ENCODE results near the gene INPP4A.

The INPP4A gene

DNA sequence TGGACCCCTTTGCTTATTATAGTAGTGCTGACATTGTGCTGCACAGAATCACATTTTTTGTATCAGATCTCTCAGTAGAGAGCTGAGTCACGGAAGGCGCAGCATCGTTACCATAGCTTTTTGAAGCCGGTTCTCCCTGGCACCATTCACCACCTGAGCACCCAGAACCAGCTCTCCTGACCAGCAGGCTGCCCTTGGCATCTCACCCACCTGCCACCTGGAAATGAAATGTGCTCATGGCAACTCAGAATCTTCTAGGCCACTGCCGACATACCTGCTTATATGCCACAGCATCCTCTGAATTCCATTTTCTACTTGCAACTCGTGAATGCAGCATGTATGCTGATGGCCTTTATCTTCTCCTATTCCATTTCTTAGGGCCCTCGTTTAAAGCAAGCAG is 100.9 kb downstream of the INPP4A start:
- Histone ChIP-seq H3K36me3 (ENCODE audit: control insufficient read depth in 5 of 5, insufficient read depth in 5 of 5, low read length in 5 of 5) (peaks cover 3 to 86% (median 67%) of the 10 kb centered on the region in 5 donors), H3K4me3 (ENCODE audit: low read depth in 1 of 5, low read length in 5 of 5) (no peak overlapping the region), H3K4me1 (ENCODE audit: control insufficient read depth in 5 of 5, insufficient read depth in 5 of 5, low read length in 5 of 5) (peaks cover 0 to 5% (median 0%) of the 10 kb centered on the region in 5 donors), H3K9ac (ENCODE audit: low read length in 5 of 5) (no peak overlapping the region), H3K27ac (ENCODE audit: low read depth, low read length) (no peak overlapping the region), H3K27me3 (ENCODE audit: control insufficient read depth in 5 of 5, insufficient read depth in 4 of 5, low read length in 5 of 5) (no peaks in the 10 kb centered on the region), H3K9me3 (ENCODE audit: control insufficient read depth in 5 of 5, low read length in 5 of 5) (no peaks in the 10 kb centered on the region)

DNA sequence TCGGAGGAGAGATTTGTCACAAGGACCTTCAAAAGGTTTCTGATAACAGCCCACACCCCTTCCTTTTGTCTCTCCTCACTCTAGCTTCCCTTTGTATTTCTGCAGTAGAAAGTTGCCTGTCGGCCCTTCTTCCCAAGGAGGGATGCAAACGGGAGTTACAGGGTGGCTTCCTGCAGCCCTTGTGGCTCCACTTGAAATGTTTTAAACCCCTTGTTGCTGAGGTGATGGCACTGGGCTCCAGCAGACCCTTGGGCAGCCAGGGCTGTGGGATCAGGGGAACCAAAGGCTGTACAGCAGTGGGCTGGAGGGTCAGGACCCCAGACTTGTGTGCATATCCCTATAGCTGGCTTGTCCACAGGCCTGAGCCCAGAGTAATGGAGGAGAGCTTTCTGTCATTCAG is 101.5 kb downstream of the INPP4A start:
- Histone ChIP-seq H3K4me3 (ENCODE audit: low read depth in 1 of 5, low read length in 5 of 5) (no peak overlapping the region), H3K36me3 (ENCODE audit: control insufficient read depth in 5 of 5, insufficient read depth in 5 of 5, low read length in 5 of 5) (peaks cover 3 to 88% (median 66%) of the 10 kb centered on the region in 5 donors), H3K4me1 (ENCODE audit: control insufficient read depth in 5 of 5, insufficient read depth in 5 of 5, low read length in 5 of 5) (peaks cover 0 to 5% (median 0%) of the 10 kb centered on the region in 5 donors), H3K27me3 (ENCODE audit: control insufficient read depth in 5 of 5, insufficient read depth in 4 of 5, low read length in 5 of 5) (no peaks in the 10 kb centered on the region), H3K27ac (ENCODE audit: low read depth, low read length) (no peak overlapping the region), H3K9ac (ENCODE audit: low read length in 5 of 5) (no peak overlapping the region), H3K9me3 (ENCODE audit: control insufficient read depth in 5 of 5, low read length in 5 of 5) (no peaks in the 10 kb centered on the region)

DNA sequence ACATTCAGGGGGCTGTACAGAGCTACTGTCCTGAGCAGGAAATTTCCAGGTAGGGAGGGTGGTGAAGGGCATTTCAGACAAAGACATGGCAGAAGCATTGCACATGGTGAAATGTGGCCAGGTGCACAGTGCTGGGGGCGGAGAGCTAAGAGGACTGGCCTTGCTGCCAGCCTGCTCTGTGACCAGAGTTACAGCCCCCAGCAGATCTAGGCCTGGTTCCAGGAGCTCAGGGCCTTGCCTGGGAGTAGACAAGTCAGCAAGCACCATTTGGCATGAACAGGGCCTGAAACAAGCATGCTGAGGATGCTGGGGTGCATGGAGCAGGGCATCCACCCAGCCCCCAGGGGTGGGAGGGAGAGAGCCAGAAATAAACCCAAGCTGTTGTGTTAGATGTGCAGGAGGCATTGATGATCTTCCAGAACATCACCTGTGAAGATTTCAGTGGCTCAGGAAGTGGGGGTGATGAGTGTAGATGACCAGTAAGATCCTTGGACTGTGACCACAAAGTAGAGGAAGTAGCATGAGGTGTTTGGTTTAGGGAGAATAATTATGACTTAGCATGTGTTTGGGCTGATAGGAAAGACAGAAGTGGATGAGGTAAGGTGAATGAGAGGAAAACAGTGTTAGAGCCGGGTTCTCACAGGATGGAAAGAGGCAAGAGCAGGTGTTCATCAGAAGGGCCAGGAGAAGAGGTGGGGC is 102.6 kb downstream of the INPP4A start:
- H3K9me3 ChIP-seq (ENCODE audit: control insufficient read depth in 5 of 5, low read length in 5 of 5): no peaks in the 10 kb centered on the region
- no peak overlapping the region for H3K9ac ChIP-seq (ENCODE audit: low read length in 5 of 5)
- H3K4me1 ChIP-seq (ENCODE audit: control insufficient read depth in 5 of 5, insufficient read depth in 5 of 5, low read length in 5 of 5): no peaks in the 10 kb centered on the region
- H3K27me3 ChIP-seq (ENCODE audit: control insufficient read depth in 5 of 5, insufficient read depth in 4 of 5, low read length in 5 of 5): no peaks in the 10 kb centered on the region
- no peak overlapping the region for H3K27ac ChIP-seq (ENCODE audit: low read depth, low read length)
- H3K4me3 ChIP-seq (ENCODE audit: low read depth in 1 of 5, low read length in 5 of 5): no peak overlapping the region
- peaks cover 4 to 91% (median 68%) of the 10 kb centered on the region in 5 donors for H3K36me3 ChIP-seq (ENCODE audit: control insufficient read depth in 5 of 5, insufficient read depth in 5 of 5, low read length in 5 of 5)

DNA sequence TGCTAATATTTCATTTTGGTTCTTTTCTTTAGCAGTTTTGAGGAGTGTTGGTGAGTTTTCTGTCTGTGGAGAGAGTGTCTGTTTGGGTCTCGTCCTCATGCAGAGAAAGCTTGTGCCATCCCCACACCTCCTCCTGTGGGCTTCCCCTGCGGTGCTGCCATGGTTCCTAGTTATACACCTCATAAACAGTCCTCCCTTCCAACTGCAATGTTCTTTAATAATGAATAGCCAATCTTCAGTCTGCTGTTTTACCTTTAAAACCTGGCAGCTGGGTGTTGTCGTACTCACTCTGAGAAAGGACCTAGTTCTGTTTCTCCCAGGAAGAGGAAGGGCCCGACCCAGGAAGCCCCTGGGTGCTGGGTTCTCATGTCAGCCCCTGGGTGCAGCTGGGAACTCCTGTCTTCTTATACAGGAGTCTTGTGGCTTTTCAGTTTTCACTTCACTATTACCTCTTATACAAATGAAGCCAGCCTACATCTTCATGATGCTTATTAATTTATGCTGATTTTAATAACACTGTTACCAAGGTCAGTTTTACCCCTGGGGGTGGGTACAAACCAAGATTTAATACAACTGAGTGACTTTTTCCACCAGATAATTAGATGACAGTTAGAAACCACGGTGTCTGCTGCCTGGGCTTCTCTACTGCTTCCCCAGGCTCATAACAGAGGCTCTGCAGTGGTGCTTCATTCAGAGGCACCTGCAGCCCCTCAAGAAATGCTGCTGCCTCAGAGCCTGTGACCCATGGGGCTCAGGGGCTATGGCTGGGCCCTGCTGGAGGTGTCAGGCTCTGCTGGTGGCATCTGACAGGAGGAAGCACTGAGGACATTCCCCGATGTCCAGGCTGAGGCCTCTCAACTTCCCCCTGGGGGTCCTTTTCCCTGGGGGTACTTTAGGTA is 104.5 kb downstream of the INPP4A start:
- H3K27ac ChIP-seq (ENCODE audit: low read depth, low read length): no peak overlapping the region
- H3K4me1 ChIP-seq (ENCODE audit: control insufficient read depth in 5 of 5, insufficient read depth in 5 of 5, low read length in 5 of 5): peaks cover 0 to under 1% (median 0%) of the 10 kb centered on the region in 5 donors
- H3K9ac ChIP-seq (ENCODE audit: low read length in 5 of 5): no peak overlapping the region
- H3K36me3 ChIP-seq (ENCODE audit: control insufficient read depth in 5 of 5, insufficient read depth in 5 of 5, low read length in 5 of 5): peaks cover 13 to 97% (median 76%) of the 10 kb centered on the region in 5 donors
- no peaks in the 10 kb centered on the region for H3K27me3 ChIP-seq (ENCODE audit: control insufficient read depth in 5 of 5, insufficient read depth in 4 of 5, low read length in 5 of 5)
- no peak overlapping the region for H3K4me3 ChIP-seq (ENCODE audit: low read depth in 1 of 5, low read length in 5 of 5)
- no peaks in the 10 kb centered on the region for H3K9me3 ChIP-seq (ENCODE audit: control insufficient read depth in 5 of 5, low read length in 5 of 5)

DNA sequence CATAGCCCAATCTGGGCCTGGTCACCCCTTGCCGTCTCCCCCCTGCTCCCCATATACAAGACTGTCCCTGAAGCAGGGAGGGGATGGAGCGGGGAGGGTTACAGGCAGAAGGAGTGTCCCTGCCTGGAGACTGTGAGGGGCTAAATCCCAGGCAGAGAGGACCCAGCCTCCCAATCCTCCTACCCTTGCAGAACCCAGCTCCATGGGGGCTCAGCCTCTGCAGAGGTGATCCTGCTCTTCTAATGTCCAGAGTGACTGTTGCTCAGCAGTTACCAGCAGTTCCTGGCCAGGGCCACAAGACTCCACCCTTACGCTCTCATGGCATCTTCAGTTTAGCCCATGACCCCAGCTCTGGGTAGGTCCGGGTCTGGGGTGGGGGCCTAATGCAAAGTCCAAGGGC is 105.5 kb downstream of the INPP4A start:
- Histone ChIP-seq H3K4me1 (ENCODE audit: control insufficient read depth in 5 of 5, insufficient read depth in 5 of 5, low read length in 5 of 5) (peaks cover 0 to 8% (median 2%) of the 10 kb centered on the region in 5 donors), H3K27ac (ENCODE audit: low read depth, low read length) (no peak overlapping the region), H3K4me3 (ENCODE audit: low read depth in 1 of 5, low read length in 5 of 5) (no peak overlapping the region), H3K9me3 (ENCODE audit: control insufficient read depth in 5 of 5, low read length in 5 of 5) (no peaks in the 10 kb centered on the region), H3K9ac (ENCODE audit: low read length in 5 of 5) (no peak overlapping the region), H3K36me3 (ENCODE audit: control insufficient read depth in 5 of 5, insufficient read depth in 5 of 5, low read length in 5 of 5) (peaks cover 11 to 97% (median 77%) of the 10 kb centered on the region in 5 donors), H3K27me3 (ENCODE audit: control insufficient read depth in 5 of 5, insufficient read depth in 4 of 5, low read length in 5 of 5) (no peaks in the 10 kb centered on the region)

DNA sequence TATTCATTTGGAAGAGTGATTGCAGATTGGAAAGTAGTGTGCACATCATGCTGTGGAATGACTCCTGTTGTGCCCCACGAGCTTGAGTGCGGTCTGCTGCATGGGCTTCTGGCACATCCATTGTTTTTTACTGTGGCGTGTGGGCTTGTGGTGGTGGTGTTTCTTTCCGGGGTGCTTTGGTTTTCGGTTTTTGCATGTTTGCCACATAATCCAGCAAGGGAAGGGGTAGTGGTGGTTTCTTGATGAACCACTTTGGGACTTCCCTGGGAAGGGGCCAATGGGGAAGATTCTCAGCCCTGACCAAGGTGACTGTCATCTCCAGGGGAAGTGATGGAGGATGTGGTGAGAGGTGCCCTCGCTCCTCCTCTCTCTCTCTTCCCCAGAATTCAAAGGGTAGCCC is 106.7 kb downstream of the INPP4A start:
- Histone ChIP-seq H3K27ac (ENCODE audit: low read depth, low read length) (no peak overlapping the region), H3K4me1 (ENCODE audit: control insufficient read depth in 5 of 5, insufficient read depth in 5 of 5, low read length in 5 of 5) (peaks cover 0 to 12% (median 2%) of the 10 kb centered on the region in 5 donors), H3K9ac (ENCODE audit: low read length in 5 of 5) (no peak overlapping the region), H3K36me3 (ENCODE audit: control insufficient read depth in 5 of 5, insufficient read depth in 5 of 5, low read length in 5 of 5) (peaks cover 11 to 97% (median 77%) of the 10 kb centered on the region in 5 donors), H3K4me3 (ENCODE audit: low read depth in 1 of 5, low read length in 5 of 5) (no peak overlapping the region), H3K9me3 (ENCODE audit: control insufficient read depth in 5 of 5, low read length in 5 of 5) (no peaks in the 10 kb centered on the region), H3K27me3 (ENCODE audit: control insufficient read depth in 5 of 5, insufficient read depth in 4 of 5, low read length in 5 of 5) (no peaks in the 10 kb centered on the region)

DNA sequence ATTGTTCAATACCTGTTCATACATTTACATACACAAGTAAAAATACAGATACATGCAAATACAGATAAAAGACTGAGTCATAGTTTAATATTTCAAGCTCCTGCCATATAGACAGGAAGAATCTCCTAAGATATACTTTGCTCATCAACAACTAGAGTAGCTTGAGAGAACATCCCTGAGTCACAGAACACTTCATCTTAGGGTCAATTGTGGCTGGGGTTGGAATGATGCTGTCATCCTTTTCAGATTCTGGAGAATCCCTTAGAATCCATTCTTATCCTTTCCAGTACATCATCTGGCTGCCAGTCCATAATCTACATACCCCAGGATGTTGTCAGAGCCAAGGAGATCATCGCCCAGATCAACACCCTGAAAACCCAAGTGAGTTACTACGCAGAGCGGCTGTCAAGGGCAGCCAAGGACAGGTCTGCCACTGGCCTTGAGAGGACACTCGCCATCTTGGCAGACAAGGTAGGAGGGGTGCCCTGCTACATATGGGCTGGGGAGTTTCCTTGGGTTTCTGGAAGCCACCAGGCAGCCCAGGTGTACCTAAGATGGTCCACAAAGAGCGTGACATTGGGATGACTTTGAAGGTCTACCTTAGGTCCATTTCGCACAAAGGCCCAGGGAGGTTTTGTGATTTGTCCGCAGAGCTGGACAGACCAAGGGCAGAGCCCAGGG is 108.0 kb downstream of the INPP4A start:
- peaks cover 11 to 93% (median 72%) of the 10 kb centered on the region in 5 donors for H3K36me3 ChIP-seq (ENCODE audit: control insufficient read depth in 5 of 5, insufficient read depth in 5 of 5, low read length in 5 of 5)
- H3K27me3 ChIP-seq (ENCODE audit: control insufficient read depth in 5 of 5, insufficient read depth in 4 of 5, low read length in 5 of 5): no peaks in the 10 kb centered on the region
- no peak overlapping the region for H3K27ac ChIP-seq (ENCODE audit: low read depth, low read length)
- no peaks in the 10 kb centered on the region for H3K9me3 ChIP-seq (ENCODE audit: control insufficient read depth in 5 of 5, low read length in 5 of 5)
- no peak overlapping the region for H3K4me3 ChIP-seq (ENCODE audit: low read depth in 1 of 5, low read length in 5 of 5)
- H3K9ac ChIP-seq (ENCODE audit: low read length in 5 of 5): no peak overlapping the region
- peaks cover 0 to 14% (median 2%) of the 10 kb centered on the region in 5 donors for H3K4me1 ChIP-seq (ENCODE audit: control insufficient read depth in 5 of 5, insufficient read depth in 5 of 5, low read length in 5 of 5)

DNA sequence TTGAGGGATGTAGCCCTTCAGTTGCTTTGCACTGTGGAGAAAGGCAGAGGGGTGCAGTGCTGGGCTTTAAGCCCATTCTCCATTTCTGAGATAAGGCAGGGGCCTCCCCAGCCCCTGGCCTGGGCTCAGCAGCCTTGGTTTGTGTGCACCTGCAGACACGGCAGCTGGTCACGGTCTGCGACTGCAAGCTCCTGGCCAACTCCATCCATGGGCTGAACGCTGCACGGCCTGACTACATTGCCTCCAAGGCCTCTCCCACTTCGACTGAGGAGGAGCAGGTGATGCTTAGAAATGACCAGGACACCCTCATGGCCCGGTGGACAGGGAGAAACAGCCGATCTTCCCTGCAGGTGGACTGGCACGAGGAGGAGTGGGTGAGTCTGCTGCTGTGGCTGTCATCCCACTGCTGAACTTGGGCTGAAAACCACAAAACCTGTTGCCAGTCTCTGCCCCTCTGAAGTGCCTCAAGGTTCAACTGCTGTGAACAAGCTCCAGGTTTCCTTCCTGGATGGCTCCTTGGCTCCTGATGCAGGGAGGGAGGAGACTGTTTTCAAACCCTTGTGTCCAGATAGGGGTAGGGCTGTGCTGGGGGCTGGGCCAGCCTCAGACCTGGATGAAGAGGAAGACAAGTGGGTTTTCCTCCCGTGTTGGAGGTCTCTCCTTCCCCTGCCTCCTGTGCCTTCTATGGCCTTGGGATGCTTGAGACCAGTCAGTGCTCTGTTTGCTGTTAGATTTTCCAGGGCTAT is 109.6 kb downstream of the INPP4A start:
- Histone ChIP-seq H3K4me1 (ENCODE audit: control insufficient read depth in 5 of 5, insufficient read depth in 5 of 5, low read length in 5 of 5) (peaks cover 0 to 14% (median 2%) of the 10 kb centered on the region in 5 donors), H3K9ac (ENCODE audit: low read length in 5 of 5) (peak overlapping the region in 1 of 5 donors; percentile 25), H3K27ac (ENCODE audit: low read depth, low read length) (no peak overlapping the region), H3K4me3 (ENCODE audit: low read depth in 1 of 5, low read length in 5 of 5) (no peak overlapping the region), H3K27me3 (ENCODE audit: control insufficient read depth in 5 of 5, insufficient read depth in 4 of 5, low read length in 5 of 5) (no peaks in the 10 kb centered on the region), H3K36me3 (ENCODE audit: control insufficient read depth in 5 of 5, insufficient read depth in 5 of 5, low read length in 5 of 5) (peaks cover 11 to 86% (median 72%) of the 10 kb centered on the region in 5 donors), H3K9me3 (ENCODE audit: control insufficient read depth in 5 of 5, low read length in 5 of 5) (no peaks in the 10 kb centered on the region)

DNA sequence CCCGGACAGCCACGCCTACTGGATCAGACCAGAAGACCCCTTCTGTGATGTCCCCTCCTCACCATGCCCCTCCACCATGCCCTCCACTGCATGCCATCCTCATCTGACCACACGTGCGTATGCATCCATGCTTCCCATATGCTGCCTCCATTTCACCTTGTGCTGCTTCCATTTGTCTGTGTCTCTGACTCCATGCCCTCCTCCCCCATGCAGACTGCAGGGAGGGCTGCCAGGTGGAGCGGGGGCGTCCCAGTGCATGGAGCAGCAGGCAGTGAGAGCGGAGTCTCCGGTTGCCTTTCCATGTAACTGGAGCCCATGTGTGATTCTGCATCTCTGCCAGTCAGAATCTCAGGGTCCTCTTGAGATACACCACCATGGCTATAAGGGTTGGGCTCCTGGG is 111.0 kb downstream of the INPP4A start:
- Histone ChIP-seq H3K36me3 (ENCODE audit: control insufficient read depth in 5 of 5, insufficient read depth in 5 of 5, low read length in 5 of 5) (peaks cover 11 to 87% (median 67%) of the 10 kb centered on the region in 5 donors), H3K9me3 (ENCODE audit: control insufficient read depth in 5 of 5, low read length in 5 of 5) (no peaks in the 10 kb centered on the region), H3K27me3 (ENCODE audit: control insufficient read depth in 5 of 5, insufficient read depth in 4 of 5, low read length in 5 of 5) (no peaks in the 10 kb centered on the region), H3K4me1 (ENCODE audit: control insufficient read depth in 5 of 5, insufficient read depth in 5 of 5, low read length in 5 of 5) (peaks cover 0 to 17% (median 2%) of the 10 kb centered on the region in 5 donors), H3K9ac (ENCODE audit: low read length in 5 of 5) (no peak overlapping the region), H3K27ac (ENCODE audit: low read depth, low read length) (no peak overlapping the region), H3K4me3 (ENCODE audit: low read depth in 1 of 5, low read length in 5 of 5) (no peak overlapping the region)
